ENCODE data around the gene ITGA3. TPM values are rescaled to one million over a fixed set of nuclear protein-coding genes. Genes with fewer than 3 reads are reported as not detected.
A peak's percentile ranks its signal among the peaks of the same experiment; 100 is the strongest.

ITGA3 gene
- total and polyA plus RNA-seq, 2 experiments from 2014 or later, result 105 to 330 TPM

DNA sequence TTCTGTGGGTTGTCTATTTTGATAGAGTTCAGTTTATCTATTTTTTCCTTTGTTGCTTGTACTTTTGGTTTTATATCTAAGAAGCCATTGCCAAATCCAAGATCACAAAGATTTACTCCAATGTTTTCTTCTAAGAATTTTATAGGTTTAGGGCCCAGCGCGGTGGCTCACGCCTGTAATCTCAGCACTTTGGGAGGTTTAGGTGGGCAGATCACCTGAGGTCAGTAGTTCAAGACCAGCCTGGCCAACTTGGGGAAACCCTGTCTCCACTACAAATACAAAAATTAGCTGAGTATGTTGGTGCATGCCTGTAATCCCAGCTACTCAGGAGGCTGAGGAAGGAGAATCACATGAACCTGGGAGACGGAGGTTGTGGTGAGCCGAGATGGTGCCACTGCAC, 13.7 kb upstream of the ITGA3 start:
- in situ Hi-C loops (cut with MboI), result no loop called here
- Histone ChIP-seq H3K4me1 (ENCODE audit: insufficient read depth) (peaks cover 38% of the 10 kb centered on the region), H3K4me3 (no peak overlapping the region), H3K27me3 (replicated peaks; ENCODE audit: insufficient read depth) (no peaks in the 10 kb centered on the region), H2AFZ (no peak overlapping the region), H3K27ac (no peak overlapping the region), H3F3A (ENCODE audit: insufficient read depth) (peaks cover 16% of the 10 kb centered on the region; the same call in 1 of the 2 replicates), H3K4me2 (ENCODE audit: unreplicated experiment) (no peak overlapping the region), H3K9ac (no peak overlapping the region), H3K9me2 (ENCODE audit: insufficient read depth) (no peaks in the 10 kb centered on the region), H3K79me2 (ENCODE audit: insufficient read depth) (no peaks in the 10 kb centered on the region), H3K36me3 (ENCODE audit: low read depth) (no peaks in the 10 kb centered on the region), H3K9me3 (ENCODE audit: low read depth) (no peaks in the 10 kb centered on the region), H4K20me1 (ENCODE audit: insufficient read depth) (no peaks in the 10 kb centered on the region)
- WGBS, 2 experiments (ENCODE audit: low coverage in 1 of 2, low lambda C conversion rate in 2 of 2, missing lambda C conversion rate in 2 of 2), result 83 to 88% methylated on average over 5 of the region's 5 CpGs
- no peak for TF ChIP-seq EZH2 (IDR thresholded peaks at IDR 0.05; ENCODE audit: insufficient read depth, poor library complexity, severe bottlenecking)
- TF ChIP-seq EZH2phosphoT487 (IDR thresholded peaks at IDR 0.05; ENCODE audit: insufficient read depth, low read depth), result no peak
- DNase-seq, result no peak

DNA sequence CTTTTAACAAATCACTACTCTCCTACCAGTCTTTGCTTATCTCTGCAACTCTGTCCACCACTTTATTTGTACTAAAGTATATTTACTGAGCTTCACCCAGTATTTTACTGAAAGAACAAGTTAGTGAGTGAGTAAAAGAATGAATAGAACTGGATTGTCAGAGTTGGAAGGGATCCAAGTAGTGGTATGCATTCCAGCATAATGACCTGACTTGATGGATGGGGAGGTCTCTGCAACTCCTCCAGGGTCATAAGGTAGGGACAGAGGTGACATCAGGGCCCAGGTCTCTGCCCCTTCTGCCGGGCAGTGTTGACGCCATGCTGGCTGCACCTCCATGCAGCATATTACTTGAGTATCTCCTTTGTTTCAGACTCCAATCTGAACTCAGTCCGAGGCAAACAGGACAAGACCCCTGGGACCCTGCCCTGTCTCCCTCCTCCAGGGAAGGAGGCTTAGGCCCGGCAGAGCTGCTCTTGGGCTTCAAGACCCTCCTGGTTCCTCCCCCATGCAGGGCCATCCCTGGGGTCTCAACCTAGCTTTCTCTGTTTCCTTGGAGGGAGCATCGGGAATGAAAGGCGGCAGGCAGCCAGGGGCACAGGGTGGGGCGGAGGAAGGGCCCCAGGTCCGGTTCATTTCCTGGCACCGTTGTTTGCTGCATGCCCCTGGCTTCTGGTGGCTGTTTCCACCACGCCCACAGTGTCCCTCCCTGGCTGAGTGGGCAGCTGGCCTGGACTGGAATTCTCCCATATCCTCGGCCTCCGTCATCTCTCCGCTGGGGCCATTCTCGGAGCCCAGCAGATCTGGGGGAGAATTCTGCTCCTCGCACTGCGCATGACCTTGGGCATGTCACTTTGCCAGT, 12.4 kb upstream of the ITGA3 start:
- Histone ChIP-seq H4K20me1 (ENCODE audit: insufficient read depth) (no peaks in the 10 kb centered on the region), H3K9ac (no peak overlapping the region), H3K27ac (0 out of 2 replicates have a peak overlapping the region, but pooled peaks have one; percentile 17), H3K4me3 (no peak overlapping the region), H3K27me3 (replicated peaks; ENCODE audit: insufficient read depth) (no peaks in the 10 kb centered on the region), H3K36me3 (ENCODE audit: low read depth) (no peaks in the 10 kb centered on the region), H3K9me3 (ENCODE audit: low read depth) (no peaks in the 10 kb centered on the region), H3K4me2 (ENCODE audit: unreplicated experiment) (peak overlapping the region; percentile 12), H2AFZ (peak overlapping the region; percentile 39), H3K9me2 (ENCODE audit: insufficient read depth) (no peaks in the 10 kb centered on the region), H3K4me1 (ENCODE audit: insufficient read depth) (peaks cover 39% of the 10 kb centered on the region), H3K79me2 (ENCODE audit: insufficient read depth) (no peaks in the 10 kb centered on the region), H3F3A (ENCODE audit: insufficient read depth) (peaks cover 9% of the 10 kb centered on the region; the same call in 1 of the 2 replicates)
- in situ Hi-C loops (cut with MboI), result no loop called here
- TF ChIP-seq EZH2phosphoT487 (IDR thresholded peaks at IDR 0.05; ENCODE audit: insufficient read depth, low read depth) (no peak), EZH2 (IDR thresholded peaks at IDR 0.05; ENCODE audit: insufficient read depth, poor library complexity, severe bottlenecking) (no peak)
- DNase-seq, result peak; percentile 70
- 40% methylated on average over 15 to 16 of the region's 16 CpGs for WGBS, 2 experiments (ENCODE audit: low coverage in 1 of 2, low lambda C conversion rate in 2 of 2, missing lambda C conversion rate in 2 of 2)

DNA sequence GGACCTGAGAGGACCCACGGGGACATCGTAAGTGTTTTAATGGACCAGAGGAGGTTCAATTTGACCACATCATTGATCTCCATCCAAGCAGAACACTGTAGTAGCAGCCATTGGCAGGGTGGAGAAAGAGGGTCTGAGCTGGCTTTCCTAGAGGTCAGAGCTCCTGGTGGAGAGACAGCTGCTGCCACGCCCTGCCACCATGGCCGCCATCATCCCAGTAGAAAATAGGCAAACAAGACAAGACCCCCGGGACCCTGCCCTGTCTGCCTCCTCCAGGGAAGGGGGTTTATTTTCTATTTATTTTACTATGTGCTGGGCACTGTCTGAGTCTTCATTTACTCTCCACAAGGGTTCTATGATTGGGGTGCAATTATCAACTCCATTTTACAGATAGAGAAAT, 11.4 kb upstream of the ITGA3 start:
- H3K4me1 ChIP-seq (ENCODE audit: insufficient read depth), result peaks cover 43% of the 10 kb centered on the region
- peaks cover 9% of the 10 kb centered on the region; the same call in 1 of the 2 replicates for H3F3A ChIP-seq (ENCODE audit: insufficient read depth)
- 87 to 91% methylated on average over 5 of the region's 5 CpGs for WGBS, 2 experiments (ENCODE audit: low coverage in 1 of 2, low lambda C conversion rate in 2 of 2, missing lambda C conversion rate in 2 of 2)
- H3K9me2 ChIP-seq (ENCODE audit: insufficient read depth), result no peaks in the 10 kb centered on the region
- H3K9ac ChIP-seq, result no peak overlapping the region
- H3K36me3 ChIP-seq (ENCODE audit: low read depth), result no peaks in the 10 kb centered on the region
- no peak overlapping the region for H3K4me3 ChIP-seq
- no peaks in the 10 kb centered on the region for H3K9me3 ChIP-seq (ENCODE audit: low read depth)
- in situ Hi-C loops (cut with MboI), result no loop called here
- peak overlapping the region; percentile 39; the same call in 1 of the 2 replicates for H2AFZ ChIP-seq
- no peak overlapping the region for H3K27ac ChIP-seq
- H4K20me1 ChIP-seq (ENCODE audit: insufficient read depth), result no peaks in the 10 kb centered on the region
- no peaks in the 10 kb centered on the region for H3K27me3 ChIP-seq (replicated peaks; ENCODE audit: insufficient read depth)
- no peak for DNase-seq
- no peak overlapping the region for H3K4me2 ChIP-seq (ENCODE audit: unreplicated experiment)
- TF ChIP-seq EZH2phosphoT487 (IDR thresholded peaks at IDR 0.05; ENCODE audit: insufficient read depth, low read depth) (no peak), EZH2 (IDR thresholded peaks at IDR 0.05; ENCODE audit: insufficient read depth, poor library complexity, severe bottlenecking) (no peak)
- H3K79me2 ChIP-seq (ENCODE audit: insufficient read depth), result no peaks in the 10 kb centered on the region

DNA sequence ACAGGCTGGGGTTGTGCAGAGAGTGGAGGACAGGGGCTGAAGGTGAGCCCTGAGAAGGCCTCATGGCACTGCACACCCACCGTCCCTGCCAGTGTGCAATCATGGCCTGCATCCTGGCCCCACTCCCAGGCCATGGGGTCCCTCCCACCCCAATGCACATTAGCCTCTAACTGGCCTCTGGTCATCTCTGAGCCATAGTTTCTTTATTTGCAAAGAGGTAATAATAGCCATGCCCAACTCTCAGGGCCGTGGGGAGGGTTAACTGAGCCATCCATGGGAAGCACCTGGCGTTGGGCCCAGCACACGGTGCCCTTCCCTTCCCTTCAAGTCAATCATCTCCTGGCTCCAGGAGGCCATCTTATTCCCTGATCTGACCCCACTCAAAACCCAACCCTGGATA, 10.8 kb upstream of the ITGA3 start:
- DNase-seq, result no peak
- H3K27ac ChIP-seq, result no peak overlapping the region
- peaks cover 9% of the 10 kb centered on the region for H3F3A ChIP-seq (ENCODE audit: insufficient read depth)
- H3K9ac ChIP-seq, result no peak overlapping the region
- in situ Hi-C loops (cut with MboI), result no loop called here
- no peaks in the 10 kb centered on the region for H3K9me2 ChIP-seq (ENCODE audit: insufficient read depth)
- H2AFZ ChIP-seq, result no peak overlapping the region
- WGBS, 2 experiments (ENCODE audit: low coverage in 1 of 2, low lambda C conversion rate in 2 of 2, missing lambda C conversion rate in 2 of 2), result 77 to 80% methylated on average over 4 of the region's 4 CpGs
- H3K4me3 ChIP-seq, result no peak overlapping the region
- TF ChIP-seq EZH2 (IDR thresholded peaks at IDR 0.05; ENCODE audit: insufficient read depth, poor library complexity, severe bottlenecking) (no peak), EZH2phosphoT487 (IDR thresholded peaks at IDR 0.05; ENCODE audit: insufficient read depth, low read depth) (no peak)
- no peaks in the 10 kb centered on the region for H4K20me1 ChIP-seq (ENCODE audit: insufficient read depth)
- H3K4me2 ChIP-seq (ENCODE audit: unreplicated experiment), result no peak overlapping the region
- peaks cover 43% of the 10 kb centered on the region for H3K4me1 ChIP-seq (ENCODE audit: insufficient read depth)
- no peaks in the 10 kb centered on the region for H3K27me3 ChIP-seq (replicated peaks; ENCODE audit: insufficient read depth)
- no peaks in the 10 kb centered on the region for H3K79me2 ChIP-seq (ENCODE audit: insufficient read depth)
- no peaks in the 10 kb centered on the region for H3K9me3 ChIP-seq (ENCODE audit: low read depth)
- H3K36me3 ChIP-seq (ENCODE audit: low read depth), result no peaks in the 10 kb centered on the region
